Middle frontal gyrus (tissue), 1 donor: Measurements from ENCODE around the gene SLC7A10.

ENCODE experiments used
- DNase-seq: peaks from one replicate; pipeline ENCODE4 v3.0.0-alpha.2; 2015; ENCODE audit warnings: low spot score; ENCODE audit errors: extremely low spot score

The SLC7A10 gene

DNA sequence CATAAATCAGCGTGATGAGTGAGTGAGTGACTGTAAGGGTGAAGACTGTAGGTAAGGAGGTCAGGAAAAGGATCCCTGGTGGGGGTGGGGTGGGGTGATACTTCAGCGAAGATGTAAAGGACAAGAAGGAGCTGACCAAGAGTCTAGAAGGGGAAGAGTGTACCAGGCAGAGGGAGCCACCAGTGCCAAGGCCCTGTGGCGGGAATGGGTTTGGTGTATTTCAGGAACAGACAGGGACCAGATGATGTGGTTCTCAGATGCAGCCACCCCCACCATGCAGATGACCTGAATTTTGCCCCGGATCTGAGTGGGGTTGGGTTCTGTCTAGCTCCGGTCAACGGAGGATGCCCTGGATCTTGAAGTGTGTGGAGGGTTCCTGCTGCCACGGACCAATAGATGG, 30.1 kb upstream of the SLC7A10 start:
- DNase-seq: no peak

DNA sequence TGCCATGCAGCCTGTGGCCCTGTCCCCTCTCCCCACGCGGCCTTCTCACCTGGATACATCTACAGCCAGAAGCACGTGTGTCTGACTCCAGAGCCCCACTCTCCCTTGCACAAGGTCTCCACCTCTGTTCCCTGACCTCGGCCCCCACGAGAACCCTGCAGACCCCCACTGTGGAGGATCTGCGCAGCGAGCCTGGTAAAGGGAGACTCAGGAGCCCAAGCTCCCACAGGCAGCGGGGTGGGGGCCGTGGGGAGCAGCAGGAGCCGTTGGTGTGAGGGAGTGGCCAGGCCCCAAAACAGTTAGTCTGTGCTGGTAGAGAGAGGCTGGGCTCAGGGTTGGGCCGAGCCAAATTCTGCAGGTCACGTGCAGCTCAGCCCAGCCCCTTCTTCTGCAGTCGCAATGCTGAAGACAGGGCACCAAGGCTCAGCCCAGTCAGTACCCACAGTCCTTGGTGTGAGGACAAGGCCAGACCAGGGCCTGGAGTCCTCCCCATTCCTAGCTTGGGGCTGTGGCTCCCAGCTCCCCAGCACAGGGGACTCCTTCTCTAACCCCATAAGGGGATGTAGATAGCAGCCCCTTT, 28.7 kb upstream of the SLC7A10 start:
- DNase-seq: no peak

DNA sequence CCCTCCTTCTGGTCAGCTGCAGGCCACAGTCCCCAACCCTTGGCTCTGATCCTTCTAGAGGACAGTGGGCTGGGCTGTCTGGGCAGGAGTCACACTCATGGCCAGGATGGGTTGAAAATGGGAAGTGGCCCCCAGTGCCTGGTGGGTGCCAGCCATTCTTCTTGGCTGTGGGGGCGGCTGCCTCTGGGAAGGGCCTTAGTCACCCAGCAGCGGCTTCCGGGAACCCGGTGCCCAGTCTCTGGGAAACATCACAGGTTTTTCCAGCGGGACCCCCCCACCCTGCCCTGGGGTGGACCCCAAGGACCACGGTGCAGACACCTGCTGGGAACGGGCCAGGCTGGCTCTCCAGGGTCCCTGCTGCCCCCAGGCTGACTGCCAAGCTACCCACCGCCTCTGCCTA, 27.3 kb upstream of the SLC7A10 start:
- no peak for DNase-seq

DNA sequence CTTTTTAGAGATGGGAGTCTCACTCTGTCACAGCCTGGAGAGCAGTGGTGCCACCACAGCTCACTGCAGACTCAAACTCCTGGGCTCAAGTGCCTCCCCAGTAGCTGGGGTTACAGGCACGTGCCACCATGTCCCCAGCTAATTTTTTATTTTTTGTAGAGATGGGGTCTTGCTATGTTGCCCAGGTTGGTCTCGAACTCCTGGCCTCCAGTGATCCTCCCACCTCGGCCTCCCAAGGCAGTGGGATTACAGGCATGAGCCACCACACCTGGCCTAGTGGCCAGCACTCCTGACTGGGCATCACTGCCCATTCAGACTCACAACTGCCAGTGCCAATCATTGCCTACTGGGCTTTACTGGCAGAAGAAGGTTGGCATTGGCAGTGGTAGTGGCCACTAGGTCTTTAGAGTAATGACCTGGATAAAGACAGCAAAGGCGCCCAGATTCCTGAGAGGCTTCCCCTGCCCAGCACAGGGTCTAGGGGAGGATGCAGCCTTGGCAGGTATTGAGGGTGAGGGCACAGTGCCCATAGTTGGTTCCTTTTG, 26.8 kb upstream of the SLC7A10 start:
- no peak for DNase-seq

DNA sequence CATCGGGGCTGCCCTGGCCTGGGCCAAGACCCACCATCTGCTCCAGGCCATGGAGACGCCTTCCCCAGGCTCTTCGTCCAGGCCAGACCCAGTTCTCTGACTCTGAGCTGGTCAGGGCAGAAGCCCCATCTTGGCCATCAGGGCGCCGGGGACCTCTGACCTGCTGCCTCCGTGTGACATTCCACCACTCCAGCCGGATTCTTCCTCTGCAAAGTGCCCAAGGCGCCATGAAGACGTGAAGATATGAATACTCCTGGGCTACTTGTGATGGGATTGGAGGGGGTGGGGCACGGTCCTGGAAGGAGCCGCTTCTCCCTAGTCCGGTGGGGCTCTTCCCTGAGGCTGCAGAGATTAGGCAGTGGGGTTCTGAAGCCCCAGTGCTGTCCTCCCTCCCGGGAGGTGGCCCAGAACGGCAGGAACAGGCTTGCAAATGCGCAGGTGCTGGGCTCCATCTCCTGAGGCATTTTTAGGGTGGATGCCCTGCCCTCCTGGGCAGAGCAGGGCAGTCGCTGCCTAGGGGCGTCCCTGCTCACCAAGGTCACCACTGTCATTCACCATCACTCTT, 26.0 kb upstream of the SLC7A10 start:
- DNase-seq: no peak

DNA sequence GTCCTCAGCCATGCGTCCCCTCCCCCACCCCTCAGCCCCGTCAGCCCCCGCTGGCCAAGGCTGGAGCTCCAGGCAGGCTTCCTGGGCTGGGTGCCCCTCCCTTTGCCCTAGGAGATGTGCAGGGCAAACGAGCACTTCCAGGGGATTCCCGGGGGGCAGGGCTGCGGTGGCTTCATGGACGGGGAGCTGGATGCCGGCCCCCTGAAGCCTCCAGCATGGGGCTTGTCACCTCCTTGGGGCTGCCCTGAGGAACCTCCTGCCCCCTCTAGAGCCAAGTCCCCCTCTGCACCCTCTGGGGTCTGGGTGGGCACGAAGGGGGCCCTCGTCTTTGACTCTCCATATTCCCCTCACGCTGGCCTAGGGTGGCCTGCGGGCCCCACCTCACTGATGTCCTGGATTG, 25.4 kb upstream of the SLC7A10 start:
- DNase-seq: no peak

DNA sequence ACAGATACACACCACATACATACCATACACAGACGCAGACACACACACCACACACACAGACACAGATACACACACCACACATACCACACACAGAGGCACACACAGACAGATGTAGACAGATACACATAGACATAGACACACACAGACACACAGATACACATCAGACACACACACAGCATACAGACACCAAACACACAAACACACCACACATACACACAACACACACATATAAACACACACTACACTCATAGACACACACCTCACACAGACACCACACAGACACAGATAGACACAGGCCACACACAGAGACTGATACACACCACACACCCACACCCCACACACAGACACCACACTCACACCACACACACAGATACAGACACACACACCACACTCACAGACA, 24.9 kb upstream of the SLC7A10 start:
- no peak for DNase-seq

DNA sequence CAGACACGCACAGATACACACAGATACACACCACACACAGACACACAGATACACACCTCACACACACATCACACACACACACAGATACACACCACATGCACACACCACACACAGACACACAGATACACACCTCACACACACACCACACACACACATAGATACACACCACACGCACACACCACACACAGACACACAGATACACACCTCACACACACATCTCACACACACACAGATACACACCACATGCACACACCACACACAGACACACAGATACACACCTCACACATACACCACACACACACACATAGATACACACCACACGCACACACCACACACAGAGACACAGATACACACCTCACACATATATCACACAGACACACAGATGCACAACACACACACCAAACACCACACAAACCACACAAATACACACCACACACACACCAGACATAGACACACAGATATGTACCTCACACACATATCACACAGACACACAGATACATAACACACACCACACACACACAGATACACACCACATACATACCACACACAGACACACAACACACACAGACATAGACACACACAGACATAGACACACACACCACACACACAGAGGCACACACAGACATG, 24.2 kb upstream of the SLC7A10 start:
- DNase-seq: no peak

DNA sequence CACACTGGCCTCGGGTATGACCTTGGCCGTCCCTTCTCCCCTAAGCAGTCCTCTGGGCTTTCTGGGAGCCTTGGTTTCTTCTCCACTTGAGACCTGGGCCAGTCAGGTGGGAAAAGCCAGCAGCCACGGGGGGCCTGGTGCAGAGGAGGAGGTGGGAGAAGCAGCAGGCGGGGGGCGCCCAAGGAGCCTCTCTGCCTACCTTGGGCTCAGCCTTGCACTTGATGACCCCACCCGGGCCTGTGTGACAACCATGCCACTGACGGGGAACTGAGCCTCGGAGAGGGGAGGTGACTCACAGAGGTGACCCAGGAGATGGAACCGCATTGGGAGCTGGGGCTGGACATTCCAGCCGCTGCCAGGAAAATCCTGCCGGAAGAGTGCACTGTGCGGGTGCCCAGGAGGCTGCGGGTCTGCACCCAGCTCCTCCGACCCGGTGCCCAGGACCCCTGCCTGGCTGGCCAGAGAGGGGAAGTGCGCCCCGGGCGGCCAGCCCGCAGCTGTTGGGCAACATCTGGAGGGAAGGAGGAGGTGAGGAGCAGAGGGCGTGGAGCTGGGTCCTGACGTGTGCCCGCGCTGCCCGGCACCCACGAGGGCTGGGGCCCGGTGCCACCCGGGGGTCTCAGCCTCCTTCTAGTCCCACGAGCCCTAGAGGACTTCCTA, 23.4 kb upstream of the SLC7A10 start:
- no peak for DNase-seq

DNA sequence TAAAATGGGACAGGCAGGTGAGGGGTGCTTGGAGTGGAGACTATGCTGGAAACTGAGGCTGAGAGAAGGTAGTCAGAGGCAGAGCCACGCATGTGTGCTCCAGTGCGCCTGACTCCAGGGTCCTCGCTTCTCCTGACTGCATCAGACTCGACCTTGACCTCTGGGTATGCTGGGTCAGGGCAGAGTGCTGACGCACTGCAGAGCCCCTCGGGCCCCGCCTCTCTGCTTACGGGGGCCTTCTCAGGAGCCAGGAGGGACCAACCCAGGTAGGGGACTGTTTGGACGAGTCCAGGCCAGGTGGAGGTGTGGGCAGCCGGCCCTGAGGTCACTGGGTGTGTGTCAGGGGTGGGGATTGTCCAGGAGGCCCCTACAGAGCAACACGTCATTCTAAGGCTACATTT, 22.9 kb upstream of the SLC7A10 start:
- DNase-seq: no peak

DNA sequence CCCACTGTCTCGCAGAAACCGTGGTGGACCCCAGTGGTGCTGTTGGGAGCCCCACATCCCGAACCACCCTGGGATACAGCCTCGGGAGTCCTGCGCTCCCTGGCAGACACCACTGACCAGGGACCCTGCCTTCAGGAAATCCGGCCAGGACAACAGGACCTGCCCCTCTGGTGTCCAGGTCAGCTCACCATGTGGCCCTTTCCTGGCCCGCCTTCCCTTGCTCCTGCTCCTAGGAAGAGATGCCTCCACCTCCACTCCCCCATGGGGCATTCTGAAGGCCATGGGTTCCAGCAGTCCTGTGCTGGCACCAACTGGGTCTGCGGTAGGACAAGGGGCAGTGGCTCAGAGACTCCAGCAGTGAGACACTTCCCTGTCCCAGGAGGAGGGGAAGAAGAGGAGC, 22.5 kb upstream of the SLC7A10 start:
- DNase-seq: no peak

DNA sequence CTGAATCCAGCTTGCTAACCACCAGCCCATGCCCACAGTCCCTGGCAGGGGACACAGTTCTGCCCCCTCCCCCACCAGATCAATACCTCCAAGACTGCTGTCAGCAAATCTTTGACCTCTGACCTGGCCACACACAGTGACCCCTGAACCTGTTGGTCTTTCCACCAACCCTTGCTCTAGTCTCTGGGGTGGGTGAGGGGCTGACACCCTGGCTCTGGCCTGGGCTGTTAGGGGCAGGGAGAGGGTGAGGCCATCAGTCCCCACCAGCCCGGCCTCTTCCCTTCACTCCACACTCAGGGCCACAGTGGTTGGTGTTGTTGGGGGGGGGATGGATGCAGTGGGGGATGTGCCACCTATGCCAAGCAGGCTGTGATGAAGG, 21.8 kb upstream of the SLC7A10 start:
- no peak for DNase-seq

DNA sequence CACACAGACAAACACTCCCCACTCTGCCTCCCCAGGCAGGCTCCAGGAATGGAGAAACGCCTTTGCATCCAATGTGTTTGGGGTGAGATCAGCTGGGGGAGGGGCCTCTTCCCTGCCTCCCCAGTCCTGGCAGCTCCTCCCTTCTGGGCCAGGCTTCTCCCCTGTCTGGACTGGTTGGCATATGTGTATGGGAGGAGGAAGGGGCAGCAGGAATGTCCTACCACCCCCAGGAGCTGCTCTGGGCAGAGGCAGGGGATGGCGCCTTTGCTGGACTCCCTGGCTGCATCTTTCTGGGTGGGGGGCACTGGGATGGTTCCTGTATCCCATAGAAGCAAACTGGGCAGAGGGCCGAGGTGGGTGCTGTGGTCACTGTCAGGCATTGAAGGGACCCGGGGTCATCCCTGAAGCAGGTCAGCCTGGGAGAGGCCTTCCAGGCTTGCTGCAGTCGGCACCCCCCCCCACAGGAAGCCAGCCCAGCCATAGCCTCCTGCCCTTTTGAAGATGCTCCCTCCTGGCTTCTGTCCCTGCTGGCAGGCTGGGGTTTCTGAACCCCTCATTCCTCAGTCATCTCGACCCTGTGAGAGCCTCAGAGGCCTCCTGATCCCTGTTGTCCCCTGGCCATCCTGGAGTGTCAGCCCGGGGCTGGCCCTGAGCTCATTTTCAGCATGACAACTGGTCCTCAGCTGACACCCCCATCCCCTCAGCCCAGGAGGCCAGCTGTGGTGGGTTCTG, 21.2 kb upstream of the SLC7A10 start:
- no peak for DNase-seq

DNA sequence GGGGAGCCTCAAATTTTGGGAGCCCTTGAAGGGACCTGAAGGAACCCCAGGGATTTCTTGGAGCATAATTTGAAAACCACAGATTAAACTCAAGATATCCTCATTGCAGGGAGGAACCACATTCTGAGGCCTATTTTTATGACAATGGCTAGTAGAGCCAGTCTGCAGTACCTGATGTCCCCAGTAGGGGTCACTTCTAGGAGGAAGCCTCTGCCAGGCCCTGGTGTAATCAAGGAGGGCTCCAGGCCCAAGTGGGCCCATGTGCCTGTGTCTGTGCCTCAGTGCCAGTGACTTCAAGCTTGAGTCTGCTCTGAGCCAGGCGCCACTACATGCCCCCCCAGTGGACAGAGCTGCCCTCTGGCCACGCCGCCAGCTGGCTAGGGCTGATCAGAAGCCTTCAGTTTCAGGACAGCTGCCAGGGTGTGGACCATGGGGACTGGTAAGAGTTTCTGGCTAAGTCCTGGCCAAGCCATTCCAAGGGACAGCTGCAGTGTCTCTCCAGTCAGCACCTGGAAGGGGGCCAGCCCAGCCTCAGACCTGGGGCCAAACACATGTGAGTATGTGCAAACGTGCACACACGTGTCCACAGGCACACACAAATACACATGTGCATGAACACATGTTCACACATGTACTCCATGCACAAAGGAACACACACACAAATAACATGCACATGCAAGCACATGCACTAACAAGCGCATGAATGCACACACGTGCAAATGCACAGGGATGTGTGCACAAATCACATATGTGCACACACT, 20.5 kb upstream of the SLC7A10 start:
- no peak for DNase-seq

DNA sequence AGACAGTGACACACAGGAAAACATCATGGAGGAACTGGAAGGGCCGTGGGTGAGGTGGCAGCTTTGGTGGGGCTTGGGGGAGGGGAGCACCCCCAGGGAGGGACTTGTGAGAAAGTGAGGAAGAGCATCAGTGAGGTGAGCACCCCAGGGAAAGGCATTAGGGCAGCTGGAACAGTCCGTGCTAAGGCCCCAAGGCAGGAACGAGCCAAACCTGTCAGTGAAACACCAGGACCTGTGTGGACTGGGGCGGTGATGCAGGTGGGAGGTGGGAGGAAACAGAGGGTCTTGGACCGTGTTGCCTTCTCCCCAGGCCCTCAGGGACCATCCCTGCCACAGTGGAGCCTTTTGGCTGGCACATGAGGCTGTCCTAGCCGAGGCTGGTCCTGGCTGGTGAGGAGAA, 17.3 kb upstream of the SLC7A10 start:
- no peak for DNase-seq

DNA sequence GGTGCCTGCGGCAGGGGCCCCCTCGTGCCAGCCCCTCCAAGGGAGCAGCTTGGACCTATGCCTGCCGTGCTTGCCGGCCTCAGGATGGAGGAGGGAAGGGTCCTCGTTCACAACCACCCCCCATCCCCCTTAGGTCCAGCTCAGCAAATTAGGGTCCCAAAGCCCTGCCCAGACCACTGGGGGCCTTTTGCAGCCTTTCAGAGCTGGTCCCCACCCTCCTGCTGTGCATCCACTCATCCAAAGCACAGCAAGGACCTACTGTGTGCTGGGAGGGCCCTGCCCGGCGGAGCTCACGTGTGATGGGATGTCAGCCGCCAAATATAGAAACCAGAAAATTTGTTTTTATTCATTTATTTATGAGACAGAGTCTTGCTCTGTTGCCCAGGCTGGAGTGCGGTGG, 16.5 kb upstream of the SLC7A10 start:
- DNase-seq: no peak

DNA sequence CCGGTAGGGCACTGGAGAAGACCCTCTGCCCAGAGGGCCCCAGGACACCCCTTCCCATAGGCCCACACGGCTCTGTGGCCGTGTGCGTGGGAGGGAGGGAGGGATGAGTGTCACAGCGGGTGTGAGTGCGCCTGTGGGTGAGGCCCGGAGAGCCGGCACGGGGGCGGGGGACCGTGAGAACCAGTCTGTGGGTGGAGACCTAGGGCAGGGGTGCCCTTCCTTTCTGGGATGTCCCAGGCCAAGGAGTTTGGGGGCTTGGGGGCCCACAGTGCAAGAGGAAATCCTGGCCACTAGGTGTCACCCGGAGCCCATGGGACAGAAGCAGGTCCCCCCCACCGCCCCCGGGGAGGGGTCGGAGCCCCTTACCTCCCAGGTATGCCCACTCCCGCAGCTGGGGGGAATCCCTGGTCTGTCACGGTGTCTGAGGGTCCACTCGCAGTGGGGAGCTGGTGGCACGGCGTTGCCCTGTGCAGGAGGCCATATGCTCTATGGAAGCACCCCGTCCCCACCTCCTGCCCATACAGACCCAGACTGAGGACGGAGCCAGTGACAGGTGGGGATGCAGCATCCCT, 16.0 kb upstream of the SLC7A10 start:
- no peak for DNase-seq

DNA sequence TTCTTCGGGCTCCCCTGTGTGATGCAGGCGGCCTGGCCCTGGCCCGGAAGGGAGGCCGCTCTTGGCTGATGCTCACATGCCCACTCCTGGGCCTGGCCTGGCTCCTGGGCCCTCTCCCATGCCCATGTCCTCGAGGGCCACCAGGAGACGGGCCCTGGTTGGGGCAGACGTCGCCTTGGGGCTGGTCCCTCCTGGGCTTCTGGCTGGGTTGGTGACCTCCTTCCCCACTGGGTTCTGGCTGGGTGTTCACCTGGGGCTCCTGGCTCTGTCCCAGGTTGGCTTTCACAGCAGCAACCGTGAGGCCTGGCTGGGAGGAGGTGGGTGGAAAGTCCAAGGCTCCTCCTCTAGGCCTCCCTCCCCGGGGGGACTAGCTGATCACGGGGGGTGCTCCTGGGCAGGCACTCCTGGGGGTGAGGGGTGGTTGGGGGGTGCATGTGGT, 15.5 kb upstream of the SLC7A10 start:
- DNase-seq: no peak

DNA sequence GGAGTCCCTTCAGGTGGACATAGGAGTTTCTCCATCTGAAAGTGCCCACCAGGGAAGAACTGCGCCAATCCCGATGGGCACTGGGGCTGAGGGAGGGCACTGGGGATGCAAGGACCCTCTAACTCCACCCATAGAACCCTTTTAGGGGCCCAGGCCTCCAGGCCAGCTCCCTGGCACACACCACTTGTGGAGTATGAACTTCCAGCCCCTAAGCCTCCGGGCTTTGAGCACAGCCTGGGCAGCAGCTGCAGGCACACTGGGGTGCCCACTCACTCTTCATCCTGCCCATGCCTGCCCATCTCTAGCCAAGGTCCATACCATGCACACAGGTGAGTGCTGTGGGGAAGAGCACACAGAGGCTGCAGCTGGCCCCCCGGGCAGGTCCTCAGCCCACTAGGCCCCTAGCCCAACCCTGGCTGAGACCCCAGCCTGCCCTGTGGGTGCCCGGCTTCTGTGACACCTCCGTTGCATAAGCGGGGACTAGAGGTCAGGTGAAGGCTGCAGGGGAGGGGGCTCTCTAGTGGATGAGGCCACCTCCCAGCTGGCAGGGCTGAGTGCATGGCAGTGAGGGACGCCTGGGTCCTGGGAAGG, 14.6 kb upstream of the SLC7A10 start:
- DNase-seq: no peak

DNA sequence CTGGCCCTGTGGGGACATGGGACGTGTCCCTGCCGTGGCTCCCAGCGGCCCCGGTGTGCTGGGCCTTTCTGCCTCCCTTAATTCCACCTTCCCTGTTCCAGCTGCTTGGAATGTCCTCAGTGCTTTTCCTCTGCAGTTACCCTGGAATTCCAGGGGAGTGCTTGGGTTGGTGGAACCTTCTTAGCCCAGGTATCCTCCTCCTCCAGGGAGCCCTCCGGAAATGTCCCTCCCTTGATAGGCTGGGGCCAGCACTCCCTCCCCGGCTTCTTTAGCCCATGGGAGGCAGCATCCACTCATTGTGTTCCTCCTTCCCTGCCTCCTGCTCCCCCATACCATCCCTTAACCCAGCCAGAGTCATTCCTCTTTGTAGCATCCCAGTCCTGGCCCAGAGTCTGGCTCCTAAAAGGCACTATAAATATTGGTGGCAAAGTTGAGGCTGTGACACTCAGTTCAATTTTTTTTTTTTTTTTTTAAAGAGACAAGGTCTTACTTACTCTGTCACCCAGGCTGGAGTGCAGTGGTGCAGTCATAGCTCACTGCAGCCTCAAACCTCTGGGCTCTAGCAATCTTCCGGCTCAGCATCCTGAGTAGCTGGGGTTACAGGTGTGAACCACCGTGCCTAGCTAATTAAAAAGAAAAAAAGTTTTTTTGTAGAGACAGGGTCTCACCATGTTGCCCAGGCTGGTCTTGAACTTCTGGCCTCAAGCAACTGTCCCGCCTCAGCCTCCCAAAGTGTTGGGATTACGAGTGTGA, 13.7 kb upstream of the SLC7A10 start:
- no peak for DNase-seq
